ENCODE data around the gene DHFR.

The DHFR gene

DNA sequence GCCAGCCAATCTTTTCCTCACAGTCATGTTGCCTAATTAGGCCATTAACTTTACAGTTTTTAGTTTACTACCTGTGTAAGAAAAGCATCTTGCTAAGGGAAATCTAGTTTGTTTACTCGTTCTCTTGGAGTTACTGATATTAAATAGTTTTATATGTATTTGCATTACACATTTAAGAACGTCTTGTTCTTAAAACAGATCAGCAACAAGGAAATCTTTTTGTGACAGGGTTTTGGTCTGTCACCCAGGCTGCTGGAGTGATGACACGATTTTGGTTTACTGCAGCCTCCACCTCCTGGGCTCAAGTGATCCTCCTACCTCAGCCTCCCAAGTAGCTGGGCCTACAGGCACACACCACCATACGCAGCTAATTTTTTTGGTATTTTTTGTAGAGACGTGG lies 29.6 kb downstream of the DHFR start:
- H3K4me3 ChIP-seq (ENCODE audit: low read depth, low read length), result no peak overlapping the region
- no peak overlapping the region for H3K27ac ChIP-seq (ENCODE audit: low read depth, low read length)
- no peaks in the 10 kb centered on the region for H3K4me1 ChIP-seq (ENCODE audit: control insufficient read depth, insufficient read depth, low read length, unreplicated experiment)
- no peaks in the 10 kb centered on the region for H3K79me2 ChIP-seq (ENCODE audit: control insufficient read depth, insufficient read depth, low read length, unreplicated experiment)
- H3K36me3 ChIP-seq (ENCODE audit: insufficient read depth, low read length), result 0 out of 2 replicates have a peak, but pooled peaks cover 5% of the 10 kb centered on the region
- no peak overlapping the region for H2AFZ ChIP-seq (ENCODE audit: low read length, unreplicated experiment)
- no peaks in the 10 kb centered on the region for H3K27me3 ChIP-seq (ENCODE audit: insufficient read depth, low read length)

GRCh38 chr5:80623999-80624398 lies 30.8 kb downstream of the DHFR start:
- Histone ChIP-seq H3K27me3 (ENCODE audit: insufficient read depth, low read length) (no peaks in the 10 kb centered on the region), H2AFZ (ENCODE audit: low read length, unreplicated experiment) (no peak overlapping the region), H3K4me1 (ENCODE audit: control insufficient read depth, insufficient read depth, low read length, unreplicated experiment) (no peaks in the 10 kb centered on the region), H3K4me3 (ENCODE audit: low read depth, low read length) (no peak overlapping the region), H3K36me3 (ENCODE audit: insufficient read depth, low read length) (no peaks in the 10 kb centered on the region), H3K79me2 (ENCODE audit: control insufficient read depth, insufficient read depth, low read length, unreplicated experiment) (no peaks in the 10 kb centered on the region), H3K27ac (ENCODE audit: low read depth, low read length) (no peak overlapping the region)

- no peaks in the 10 kb centered on the region for H3K36me3 ChIP-seq (ENCODE audit: insufficient read depth, low read length)
Observed at GRCh38 chr5:80622756-80623155, 32.0 kb downstream of the DHFR start.

GRCh38 chr5:80620211-80620610 lies 34.6 kb downstream of the DHFR start:
- Histone ChIP-seq H3K27ac (ENCODE audit: low read depth, low read length) (no peak overlapping the region), H3K27me3 (ENCODE audit: insufficient read depth, low read length) (no peaks in the 10 kb centered on the region), H3K4me3 (ENCODE audit: low read depth, low read length) (no peak overlapping the region), H3K4me1 (ENCODE audit: control insufficient read depth, insufficient read depth, low read length, unreplicated experiment) (no peaks in the 10 kb centered on the region), H2AFZ (ENCODE audit: low read length, unreplicated experiment) (no peak overlapping the region), H3K36me3 (ENCODE audit: insufficient read depth, low read length) (no peaks in the 10 kb centered on the region), H3K79me2 (ENCODE audit: control insufficient read depth, insufficient read depth, low read length, unreplicated experiment) (no peaks in the 10 kb centered on the region)

More at GRCh38 chr5:80622756-80623155, 32.0 kb downstream of the DHFR start:
- Histone ChIP-seq H3K4me1 (ENCODE audit: control insufficient read depth, insufficient read depth, low read length, unreplicated experiment) (no peaks in the 10 kb centered on the region), H2AFZ (ENCODE audit: low read length, unreplicated experiment) (no peak overlapping the region), H3K79me2 (ENCODE audit: control insufficient read depth, insufficient read depth, low read length, unreplicated experiment) (no peaks in the 10 kb centered on the region), H3K4me3 (ENCODE audit: low read depth, low read length) (no peak overlapping the region), H3K27me3 (ENCODE audit: insufficient read depth, low read length) (no peaks in the 10 kb centered on the region), H3K27ac (ENCODE audit: low read depth, low read length) (no peak overlapping the region)

- Histone ChIP-seq H3K79me2 (ENCODE audit: control insufficient read depth, insufficient read depth, low read length, unreplicated experiment) (no peaks in the 10 kb centered on the region), H2AFZ (ENCODE audit: low read length, unreplicated experiment) (no peak overlapping the region), H3K27ac (ENCODE audit: low read depth, low read length) (no peak overlapping the region), H3K27me3 (ENCODE audit: insufficient read depth, low read length) (no peaks in the 10 kb centered on the region), H3K36me3 (ENCODE audit: insufficient read depth, low read length) (no peaks in the 10 kb centered on the region), H3K4me1 (ENCODE audit: control insufficient read depth, insufficient read depth, low read length, unreplicated experiment) (no peaks in the 10 kb centered on the region), H3K4me3 (ENCODE audit: low read depth, low read length) (no peak overlapping the region)
Observed at GRCh38 chr5:80619086-80619485, 35.7 kb downstream of the DHFR start.

- H3K79me2 ChIP-seq (ENCODE audit: control insufficient read depth, insufficient read depth, low read length, unreplicated experiment), result no peaks in the 10 kb centered on the region
- no peaks in the 10 kb centered on the region for H3K36me3 ChIP-seq (ENCODE audit: insufficient read depth, low read length)
- no peaks in the 10 kb centered on the region for H3K27me3 ChIP-seq (ENCODE audit: insufficient read depth, low read length)
- no peaks in the 10 kb centered on the region for H3K4me1 ChIP-seq (ENCODE audit: control insufficient read depth, insufficient read depth, low read length, unreplicated experiment)
- no peak overlapping the region for H3K27ac ChIP-seq (ENCODE audit: low read depth, low read length)
- H3K4me3 ChIP-seq (ENCODE audit: low read depth, low read length), result no peak overlapping the region
- H2AFZ ChIP-seq (ENCODE audit: low read length, unreplicated experiment), result no peak overlapping the region
Observed at GRCh38 chr5:80618438-80618837, 36.3 kb downstream of the DHFR start.

- Histone ChIP-seq H3K27ac (ENCODE audit: low read depth, low read length) (no peak overlapping the region), H3K36me3 (ENCODE audit: insufficient read depth, low read length) (no peaks in the 10 kb centered on the region), H3K27me3 (ENCODE audit: insufficient read depth, low read length) (no peaks in the 10 kb centered on the region), H3K4me3 (ENCODE audit: low read depth, low read length) (no peak overlapping the region), H3K4me1 (ENCODE audit: control insufficient read depth, insufficient read depth, low read length, unreplicated experiment) (no peaks in the 10 kb centered on the region), H3K79me2 (ENCODE audit: control insufficient read depth, insufficient read depth, low read length, unreplicated experiment) (no peaks in the 10 kb centered on the region), H2AFZ (ENCODE audit: low read length, unreplicated experiment) (no peak overlapping the region)
Observed at GRCh38 chr5:80615266-80615914, 39.4 kb downstream of the DHFR start.

DNA sequence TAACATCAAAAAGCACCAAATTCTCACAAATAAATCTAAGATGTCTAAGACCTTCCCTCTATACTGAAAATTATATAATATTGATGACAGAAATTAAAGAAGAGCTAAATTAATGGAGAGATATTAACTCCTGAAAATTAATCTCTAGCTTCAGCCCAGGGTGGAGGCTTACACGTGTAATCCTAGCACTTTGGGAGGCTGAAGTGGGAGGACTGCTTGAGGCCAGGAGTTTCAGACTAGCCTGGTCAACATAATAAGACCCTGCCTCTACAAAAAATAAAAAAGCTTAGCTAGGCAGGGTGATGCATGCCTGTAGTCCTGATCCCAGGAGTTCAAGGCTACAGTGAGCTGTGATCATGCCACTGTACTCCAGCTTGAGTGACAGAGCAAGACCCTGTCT lies 45.1 kb downstream of the DHFR start:
- Histone ChIP-seq H3K4me3 (ENCODE audit: low read depth, low read length) (no peak overlapping the region), H3K27ac (ENCODE audit: low read depth, low read length) (no peak overlapping the region), H3K36me3 (ENCODE audit: insufficient read depth, low read length) (no peaks in the 10 kb centered on the region), H3K27me3 (ENCODE audit: insufficient read depth, low read length) (no peaks in the 10 kb centered on the region), H3K4me1 (ENCODE audit: control insufficient read depth, insufficient read depth, low read length, unreplicated experiment) (no peaks in the 10 kb centered on the region), H2AFZ (ENCODE audit: low read length, unreplicated experiment) (no peak overlapping the region), H3K79me2 (ENCODE audit: control insufficient read depth, insufficient read depth, low read length, unreplicated experiment) (no peaks in the 10 kb centered on the region)

- H3K27ac ChIP-seq (ENCODE audit: low read depth, low read length), result no peak overlapping the region
- no peaks in the 10 kb centered on the region for H3K36me3 ChIP-seq (ENCODE audit: insufficient read depth, low read length)
- H3K4me1 ChIP-seq (ENCODE audit: control insufficient read depth, insufficient read depth, low read length, unreplicated experiment), result no peaks in the 10 kb centered on the region
- H3K79me2 ChIP-seq (ENCODE audit: control insufficient read depth, insufficient read depth, low read length, unreplicated experiment), result no peaks in the 10 kb centered on the region
- no peak overlapping the region for H2AFZ ChIP-seq (ENCODE audit: low read length, unreplicated experiment)
- no peaks in the 10 kb centered on the region for H3K27me3 ChIP-seq (ENCODE audit: insufficient read depth, low read length)
- H3K4me3 ChIP-seq (ENCODE audit: low read depth, low read length), result no peak overlapping the region
Observed at GRCh38 chr5:80608731-80609130, 46.1 kb downstream of the DHFR start.

GRCh38 chr5:80607832-80608231 lies 47.0 kb downstream of the DHFR start:
- no peak overlapping the region for H3K4me3 ChIP-seq (ENCODE audit: low read depth, low read length)
- no peaks in the 10 kb centered on the region for H3K4me1 ChIP-seq (ENCODE audit: control insufficient read depth, insufficient read depth, low read length, unreplicated experiment)
- H3K27ac ChIP-seq (ENCODE audit: low read depth, low read length), result no peak overlapping the region

DNA sequence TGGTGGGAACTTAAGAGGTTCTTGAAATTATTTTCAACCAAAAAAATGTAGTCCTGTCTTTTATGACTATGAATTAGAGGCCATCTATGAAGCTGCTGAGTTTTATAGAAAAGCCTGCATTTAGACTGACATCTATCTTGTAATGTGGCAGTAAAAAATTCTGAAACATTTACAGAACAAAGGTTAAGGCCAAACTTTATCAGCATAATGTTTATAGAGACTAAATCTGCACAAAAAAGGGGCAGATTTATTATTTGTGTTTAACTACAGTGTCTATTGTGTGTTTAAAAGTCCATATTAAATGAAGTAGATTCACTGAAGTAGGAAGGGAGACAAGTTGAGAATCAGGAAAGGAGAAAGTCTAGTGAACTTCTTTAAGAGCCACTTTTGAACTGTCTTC lies 47.4 kb downstream of the DHFR start:
- Histone ChIP-seq H3K36me3 (ENCODE audit: insufficient read depth, low read length) (no peaks in the 10 kb centered on the region), H3K27me3 (ENCODE audit: insufficient read depth, low read length) (no peaks in the 10 kb centered on the region), H3K79me2 (ENCODE audit: control insufficient read depth, insufficient read depth, low read length, unreplicated experiment) (no peaks in the 10 kb centered on the region), H3K4me1 (ENCODE audit: control insufficient read depth, insufficient read depth, low read length, unreplicated experiment) (no peaks in the 10 kb centered on the region), H2AFZ (ENCODE audit: low read length, unreplicated experiment) (no peak overlapping the region), H3K27ac (ENCODE audit: low read depth, low read length) (no peak overlapping the region), H3K4me3 (ENCODE audit: low read depth, low read length) (no peak overlapping the region)

More at GRCh38 chr5:80607832-80608231, 47.0 kb downstream of the DHFR start:
- H2AFZ ChIP-seq (ENCODE audit: low read length, unreplicated experiment), result no peak overlapping the region
- no peaks in the 10 kb centered on the region for H3K27me3 ChIP-seq (ENCODE audit: insufficient read depth, low read length)
- no peaks in the 10 kb centered on the region for H3K36me3 ChIP-seq (ENCODE audit: insufficient read depth, low read length)
- no peaks in the 10 kb centered on the region for H3K79me2 ChIP-seq (ENCODE audit: control insufficient read depth, insufficient read depth, low read length, unreplicated experiment)
